ENCODE data around the gene GAGE10.

GRCh38 chrX:49290215-49290614, 13.2 kb upstream of the GAGE10 start:
- TF ChIP-seq POLR2A (IDR thresholded peaks at IDR 0.05) = no peak
- no peak for TF ChIP-seq CTCF (IDR thresholded peaks at IDR 0.05)

All from uterus (tissue), 2 donors.